SK-N-MC (cell line): Measurements from ENCODE around the gene BOLA2B.

Experiments used
- EZH2 ChIP-seq: fragments of 200-600 bp; sonication (generic); IDR thresholded peaks from one replicate; pipeline ENCODE4 v1.6.1; 2017; ENCODE audit warnings: antibody characterized with exemption
- FOXP2 ChIP-seq: optimal IDR thresholded peaks from 2 replicates; pipeline ENCODE3; 2011; ENCODE audit warnings: mild to moderate bottlenecking, moderate library complexity; ENCODE audit not compliant: insufficient read depth; ENCODE audit errors: extremely low read length, control extremely low read depth

DNA sequence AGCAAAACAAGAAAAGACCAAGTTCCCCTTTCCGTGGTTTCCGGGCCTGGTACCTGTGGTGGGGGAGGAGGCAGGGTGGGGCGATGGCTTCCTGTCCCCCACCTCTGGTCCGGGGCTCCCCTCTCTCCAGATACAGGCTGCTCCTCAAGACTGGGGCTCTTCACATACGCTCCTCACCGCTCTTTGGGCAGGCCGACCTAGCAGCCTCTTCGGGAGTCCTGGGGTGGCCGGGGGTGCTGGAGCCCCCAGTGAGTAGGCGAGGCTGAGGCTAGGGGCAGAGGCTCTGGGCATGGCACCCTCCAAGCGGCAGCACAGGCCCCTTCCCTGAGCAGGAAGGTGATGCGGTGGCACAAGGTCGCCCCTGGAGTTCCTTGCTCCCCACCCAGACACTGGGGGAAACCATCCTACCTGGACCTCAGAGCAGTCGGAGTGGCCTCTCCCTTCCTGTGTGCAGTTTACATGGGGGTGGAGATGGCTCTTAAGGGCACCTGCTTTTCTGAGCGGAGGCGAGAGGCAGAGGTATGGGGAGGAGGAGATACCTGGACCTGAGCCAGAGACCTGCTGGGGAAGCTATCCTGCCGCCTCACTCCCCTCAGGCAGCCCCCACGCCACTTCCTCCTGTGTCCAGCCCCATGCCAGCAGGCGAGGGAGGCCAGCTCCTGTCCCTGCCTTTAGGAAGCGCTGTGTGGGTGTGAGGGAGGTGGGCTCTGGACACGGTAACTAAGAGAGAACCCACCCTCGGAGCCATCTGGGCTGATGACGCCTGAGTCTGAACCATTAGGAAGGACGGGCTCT lies 9.2 kb downstream of the BOLA2B start:
- TF ChIP-seq EZH2 (no peak), FOXP2 (no peak)
